Measurements from ENCODE around the gene RASD2. TPM values are rescaled to one million over a fixed set of nuclear protein-coding genes. Genes with fewer than 3 reads are reported as not detected.
A peak's percentile ranks its signal among the peaks of the same experiment; 100 is the strongest.

Gene RASD2
- polyA plus RNA-seq, 1 donor: 4.7 TPM

DNA sequence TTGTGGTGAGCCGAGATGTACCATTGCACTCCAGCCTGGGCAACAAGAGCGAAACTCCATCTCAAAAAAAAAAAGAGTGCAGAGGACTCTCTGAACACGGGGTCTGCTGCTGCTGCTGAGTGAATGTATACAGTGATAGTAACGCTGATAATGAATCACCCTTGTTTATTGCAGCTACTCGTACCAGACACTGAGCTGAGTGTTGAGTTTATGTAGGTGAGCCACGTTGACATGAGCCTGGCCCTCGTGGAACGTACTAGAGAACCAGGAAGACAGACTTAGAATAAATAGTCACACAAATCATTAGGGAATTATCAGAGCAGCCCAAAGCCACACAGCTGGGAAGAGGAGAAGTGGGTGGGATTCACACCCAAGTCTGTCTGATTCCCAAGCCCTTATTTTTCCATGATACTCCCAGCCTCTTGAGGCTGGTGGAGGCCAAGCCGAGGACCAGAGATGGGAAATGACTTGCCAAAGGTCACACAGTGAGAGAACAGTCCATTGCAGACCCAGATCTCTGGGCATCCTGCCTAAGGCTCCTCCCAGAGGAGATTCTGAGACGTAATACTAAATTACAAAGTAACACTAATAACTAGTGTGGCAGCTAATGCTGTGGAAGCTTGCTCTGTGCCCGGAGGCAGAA, 41.7 kb downstream of the RASD2 start:
- Histone ChIP-seq H3K4me3 (ENCODE audit: low read length) (no peak overlapping the region), H3K4me1 (ENCODE audit: control insufficient read depth, insufficient read depth, low read length) (no peaks in the 10 kb centered on the region), H3K27ac (ENCODE audit: low read length) (no peak overlapping the region), H3K36me3 (ENCODE audit: control insufficient read depth, insufficient read depth, low read length) (no peaks in the 10 kb centered on the region), H3K9me3 (ENCODE audit: control insufficient read depth, low read depth, low read length) (peaks cover 5% of the 10 kb centered on the region), H3K27me3 (ENCODE audit: control insufficient read depth, insufficient read depth, low read length) (no peaks in the 10 kb centered on the region)
- DNase-seq: no peak
- WGBS (ENCODE audit: insufficient coverage, low lambda C conversion rate): no CpG with 5 or more reads among the region's 11 CpGs

DNA sequence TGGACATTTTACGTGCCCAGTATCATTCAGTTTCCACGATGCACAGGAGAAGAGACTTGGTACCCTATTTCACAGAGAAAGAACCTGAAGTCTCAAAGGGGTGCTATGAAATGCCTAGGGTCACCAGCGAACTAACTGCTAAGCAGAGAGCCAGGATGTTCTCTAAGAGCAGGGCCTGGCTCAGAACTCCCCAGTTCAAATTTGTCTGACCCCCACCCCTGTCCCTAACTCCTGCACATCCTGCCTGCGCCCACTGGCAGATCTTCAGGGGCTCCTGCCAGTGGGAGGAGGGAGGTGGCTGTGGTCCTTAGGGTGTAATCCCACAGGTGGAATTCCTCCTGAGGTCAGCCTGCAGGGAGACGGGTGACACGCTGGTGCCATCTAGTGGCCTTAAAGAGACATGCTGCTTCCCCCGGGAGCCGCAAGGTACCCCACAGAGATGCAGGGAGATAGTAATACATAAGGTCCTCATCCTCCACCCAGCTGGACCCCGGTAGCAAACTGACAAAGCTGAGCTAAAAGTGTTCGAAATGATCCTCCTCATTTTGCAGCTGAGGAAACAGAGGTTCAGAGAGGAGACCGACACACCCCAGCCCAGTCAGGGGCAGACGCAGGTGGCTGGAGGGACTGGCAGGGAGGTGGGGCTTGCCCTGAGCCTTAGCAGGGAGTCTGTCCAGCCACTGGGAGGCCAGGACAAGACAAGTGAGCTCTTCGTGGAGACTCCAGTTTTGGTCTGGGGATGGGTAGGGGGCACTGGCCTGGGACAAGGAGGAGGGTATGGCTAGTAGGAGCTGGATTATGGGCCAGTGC, 42.4 kb downstream of the RASD2 start:
- WGBS (ENCODE audit: insufficient coverage, low lambda C conversion rate): no CpG with 5 or more reads among the region's 13 CpGs
- Histone ChIP-seq H3K27me3 (ENCODE audit: control insufficient read depth, insufficient read depth, low read length) (no peaks in the 10 kb centered on the region), H3K9me3 (ENCODE audit: control insufficient read depth, low read depth, low read length) (peaks cover 3% of the 10 kb centered on the region), H3K36me3 (ENCODE audit: control insufficient read depth, insufficient read depth, low read length) (no peaks in the 10 kb centered on the region), H3K4me3 (ENCODE audit: low read length) (no peak overlapping the region), H3K4me1 (ENCODE audit: control insufficient read depth, insufficient read depth, low read length) (no peaks in the 10 kb centered on the region), H3K27ac (ENCODE audit: low read length) (no peak overlapping the region)
- DNase-seq: peak; percentile 45 to 51

DNA sequence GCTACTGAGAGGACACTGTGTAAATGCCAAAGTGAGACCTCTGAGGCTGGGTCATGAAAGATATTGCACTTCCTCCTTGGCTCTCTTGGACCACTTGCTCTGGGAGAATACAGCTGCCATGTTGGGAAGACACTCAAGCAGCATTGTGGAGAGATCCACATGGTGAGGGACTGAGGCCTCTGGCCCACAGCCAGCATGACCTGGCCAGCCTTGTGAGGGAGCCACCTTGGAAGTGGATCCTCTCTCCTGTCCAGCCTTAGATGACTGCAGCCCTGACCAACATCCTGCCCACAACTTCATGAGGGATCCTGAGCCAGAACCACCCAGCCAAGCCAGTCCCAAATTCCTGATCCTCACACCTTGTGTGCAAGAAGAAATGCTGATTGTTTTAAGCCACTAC, 46.1 kb downstream of the RASD2 start:
- Histone ChIP-seq H3K4me1 (ENCODE audit: control insufficient read depth, insufficient read depth, low read length) (no peaks in the 10 kb centered on the region), H3K9me3 (ENCODE audit: control insufficient read depth, low read depth, low read length) (no peaks in the 10 kb centered on the region), H3K4me3 (ENCODE audit: low read length) (no peak overlapping the region), H3K27ac (ENCODE audit: low read length) (no peak overlapping the region), H3K27me3 (ENCODE audit: control insufficient read depth, insufficient read depth, low read length) (no peaks in the 10 kb centered on the region), H3K36me3 (ENCODE audit: control insufficient read depth, insufficient read depth, low read length) (no peaks in the 10 kb centered on the region)
- DNase-seq: no peak

DNA sequence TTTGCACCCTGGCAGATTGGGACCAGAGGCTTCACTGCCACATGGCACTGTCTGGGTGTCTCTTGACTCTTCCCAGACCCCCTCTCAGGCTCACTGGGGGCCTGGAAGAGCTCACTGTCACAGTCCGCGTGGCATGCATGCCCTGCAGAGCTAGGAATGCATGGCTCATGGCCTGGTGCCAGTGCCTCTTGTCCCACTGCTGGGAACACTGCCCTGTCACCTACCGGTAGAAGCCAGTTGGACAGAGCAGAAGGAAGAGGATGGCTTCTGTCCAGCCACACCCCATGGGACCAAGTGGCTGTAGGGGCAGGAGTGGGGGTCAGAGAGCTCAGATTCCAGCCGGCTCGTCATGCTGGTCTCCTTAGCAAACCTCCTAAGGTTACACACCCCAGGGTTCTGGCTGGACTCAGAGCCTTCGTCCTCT, 46.8 kb downstream of the RASD2 start:
- no peaks in the 10 kb centered on the region for H3K9me3 ChIP-seq (ENCODE audit: control insufficient read depth, low read depth, low read length)
- no peaks in the 10 kb centered on the region for H3K4me1 ChIP-seq (ENCODE audit: control insufficient read depth, insufficient read depth, low read length)
- no peak overlapping the region for H3K4me3 ChIP-seq (ENCODE audit: low read length)
- no peaks in the 10 kb centered on the region for H3K27me3 ChIP-seq (ENCODE audit: control insufficient read depth, insufficient read depth, low read length)
- WGBS (ENCODE audit: insufficient coverage, low lambda C conversion rate): no CpG with 5 or more reads among the region's 6 CpGs
- H3K27ac ChIP-seq (ENCODE audit: low read length): no peak overlapping the region
- no peak for DNase-seq
- H3K36me3 ChIP-seq (ENCODE audit: control insufficient read depth, insufficient read depth, low read length): no peaks in the 10 kb centered on the region

DNA sequence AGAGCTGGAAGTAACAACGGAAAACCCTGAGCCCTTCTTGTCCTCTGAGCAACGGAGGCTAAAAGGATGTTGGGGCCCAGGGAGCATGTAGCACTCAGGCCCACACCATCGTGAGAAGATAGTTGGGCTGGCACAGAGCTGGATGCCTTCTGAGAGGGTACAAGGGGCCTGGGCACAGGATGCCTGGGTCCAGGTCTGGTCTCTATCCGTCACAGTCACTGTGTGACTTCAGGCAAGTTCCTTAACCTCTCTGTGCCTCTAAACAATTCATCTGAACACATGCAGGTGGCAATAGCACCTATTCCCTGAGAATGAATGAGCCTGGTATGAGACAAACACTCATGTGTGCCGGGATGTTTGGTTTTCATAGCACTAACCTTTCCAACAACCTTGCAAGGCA, 47.3 kb downstream of the RASD2 start:
- Histone ChIP-seq H3K4me3 (ENCODE audit: low read length) (no peak overlapping the region), H3K27me3 (ENCODE audit: control insufficient read depth, insufficient read depth, low read length) (no peaks in the 10 kb centered on the region), H3K36me3 (ENCODE audit: control insufficient read depth, insufficient read depth, low read length) (no peaks in the 10 kb centered on the region), H3K4me1 (ENCODE audit: control insufficient read depth, insufficient read depth, low read length) (no peaks in the 10 kb centered on the region), H3K27ac (ENCODE audit: low read length) (no peak overlapping the region), H3K9me3 (ENCODE audit: control insufficient read depth, low read depth, low read length) (no peaks in the 10 kb centered on the region)
- 80% methylated on average over 1 of the region's 5 CpGs for WGBS (ENCODE audit: insufficient coverage, low lambda C conversion rate)
- no peak for DNase-seq

DNA sequence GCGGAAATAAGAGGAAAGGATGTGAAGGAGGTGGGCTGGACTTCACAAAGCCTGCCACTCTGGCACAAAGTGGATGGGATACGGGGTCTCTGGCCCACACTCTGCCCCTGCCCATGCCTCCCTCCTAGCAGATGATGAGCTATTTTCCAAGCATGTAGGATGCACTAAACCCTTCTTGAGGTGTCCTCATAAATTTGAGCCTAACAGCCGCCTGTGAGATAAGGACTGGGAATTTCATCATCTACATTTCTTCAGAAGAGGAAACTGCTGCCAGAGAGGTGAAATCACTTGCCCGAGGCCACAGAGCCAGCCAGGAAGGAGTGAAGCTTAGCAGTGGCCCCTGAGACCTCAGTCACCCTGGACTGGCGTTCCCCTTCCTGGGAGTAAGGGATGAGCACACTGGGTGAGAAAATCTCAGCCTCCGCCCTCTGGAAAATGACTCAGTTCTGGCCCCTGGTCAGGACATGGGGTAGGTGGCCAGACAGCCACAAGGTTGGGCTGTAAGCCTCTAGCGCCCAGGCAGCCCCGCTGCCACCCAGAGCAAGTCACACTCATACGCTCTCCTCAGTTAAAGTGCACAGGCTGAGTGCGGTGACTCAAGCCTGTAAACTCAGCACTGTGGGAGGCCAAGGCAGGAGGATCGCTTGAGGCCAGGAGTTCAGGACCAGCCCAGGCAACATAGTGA, 48.6 kb downstream of the RASD2 start:
- DNase-seq: no peak
- no CpG with 5 or more reads among the region's 11 CpGs for WGBS (ENCODE audit: insufficient coverage, low lambda C conversion rate)

DNA sequence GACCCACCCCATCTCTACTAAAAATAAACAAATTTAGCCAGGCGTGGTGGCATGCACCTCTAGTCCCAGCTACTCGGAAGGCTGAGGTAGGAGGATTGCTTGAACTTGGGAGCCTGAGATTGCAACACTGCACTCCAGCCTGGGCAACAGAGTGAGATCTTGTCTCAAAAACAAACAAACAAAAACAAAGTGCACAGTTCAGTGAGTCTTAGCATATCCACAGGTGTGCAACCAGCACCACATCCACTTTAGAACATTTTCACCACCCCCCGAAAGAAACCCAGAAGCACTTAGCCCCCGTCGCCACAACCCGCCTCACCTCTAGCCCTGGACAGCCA, 49.1 kb downstream of the RASD2 start:
- Histone ChIP-seq H3K27me3 (ENCODE audit: control insufficient read depth, insufficient read depth, low read length) (no peaks in the 10 kb centered on the region), H3K9me3 (ENCODE audit: control insufficient read depth, low read depth, low read length) (peaks cover 2% of the 10 kb centered on the region), H3K36me3 (ENCODE audit: control insufficient read depth, insufficient read depth, low read length) (no peaks in the 10 kb centered on the region), H3K4me3 (ENCODE audit: low read length) (no peak overlapping the region), H3K4me1 (ENCODE audit: control insufficient read depth, insufficient read depth, low read length) (no peaks in the 10 kb centered on the region), H3K27ac (ENCODE audit: low read length) (no peak overlapping the region)
- no peak for DNase-seq
- WGBS (ENCODE audit: insufficient coverage, low lambda C conversion rate): no CpG with 5 or more reads among the region's 6 CpGs

More for the DNA sequence above, 48.6 kb downstream of the RASD2 start:
- Histone ChIP-seq H3K4me3 (ENCODE audit: low read length) (no peak overlapping the region), H3K36me3 (ENCODE audit: control insufficient read depth, insufficient read depth, low read length) (no peaks in the 10 kb centered on the region), H3K27ac (ENCODE audit: low read length) (no peak overlapping the region), H3K27me3 (ENCODE audit: control insufficient read depth, insufficient read depth, low read length) (no peaks in the 10 kb centered on the region), H3K9me3 (ENCODE audit: control insufficient read depth, low read depth, low read length) (peaks cover under 1% of the 10 kb centered on the region), H3K4me1 (ENCODE audit: control insufficient read depth, insufficient read depth, low read length) (no peaks in the 10 kb centered on the region)

DNA sequence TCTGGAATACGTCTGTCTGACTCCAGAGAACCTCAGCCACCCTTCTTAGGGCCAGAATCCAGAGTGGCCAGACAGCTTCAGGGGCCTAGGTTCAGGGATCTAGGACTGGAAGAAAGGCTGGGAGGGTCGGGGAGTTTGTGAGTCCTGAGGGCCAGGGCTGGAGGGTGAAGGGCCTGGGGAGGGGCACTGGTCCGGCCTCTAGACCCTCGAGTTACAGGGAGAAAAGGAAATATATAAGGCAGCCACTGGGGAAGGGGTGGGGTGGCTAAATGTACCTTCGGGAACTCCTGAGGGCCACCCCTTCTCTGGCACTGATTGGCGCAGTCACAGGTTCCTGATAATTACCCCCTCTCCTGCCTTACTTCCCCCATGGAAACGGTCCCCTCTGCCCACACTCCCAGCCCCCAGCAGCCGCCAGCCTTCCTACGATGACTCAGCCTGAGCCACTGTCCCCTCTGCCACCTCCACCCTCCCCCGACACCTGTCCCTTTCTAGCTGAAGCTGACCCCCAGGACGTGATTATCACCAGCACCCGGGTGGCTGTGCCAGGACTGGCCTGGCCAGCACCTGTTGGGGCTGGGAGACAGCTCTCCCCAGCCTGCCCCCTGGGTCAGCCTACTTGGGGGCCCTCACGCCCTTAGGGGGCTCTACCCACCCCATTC, 50.1 kb downstream of the RASD2 start:
- Histone ChIP-seq H3K36me3 (ENCODE audit: control insufficient read depth, insufficient read depth, low read length) (no peaks in the 10 kb centered on the region), H3K27me3 (ENCODE audit: control insufficient read depth, insufficient read depth, low read length) (no peaks in the 10 kb centered on the region), H3K27ac (ENCODE audit: low read length) (no peak overlapping the region), H3K4me1 (ENCODE audit: control insufficient read depth, insufficient read depth, low read length) (no peaks in the 10 kb centered on the region), H3K9me3 (ENCODE audit: control insufficient read depth, low read depth, low read length) (peaks cover 2% of the 10 kb centered on the region), H3K4me3 (ENCODE audit: low read length) (no peak overlapping the region)
- WGBS (ENCODE audit: insufficient coverage, low lambda C conversion rate): no CpG with 5 or more reads among the region's 13 CpGs
- no peak for DNase-seq

DNA sequence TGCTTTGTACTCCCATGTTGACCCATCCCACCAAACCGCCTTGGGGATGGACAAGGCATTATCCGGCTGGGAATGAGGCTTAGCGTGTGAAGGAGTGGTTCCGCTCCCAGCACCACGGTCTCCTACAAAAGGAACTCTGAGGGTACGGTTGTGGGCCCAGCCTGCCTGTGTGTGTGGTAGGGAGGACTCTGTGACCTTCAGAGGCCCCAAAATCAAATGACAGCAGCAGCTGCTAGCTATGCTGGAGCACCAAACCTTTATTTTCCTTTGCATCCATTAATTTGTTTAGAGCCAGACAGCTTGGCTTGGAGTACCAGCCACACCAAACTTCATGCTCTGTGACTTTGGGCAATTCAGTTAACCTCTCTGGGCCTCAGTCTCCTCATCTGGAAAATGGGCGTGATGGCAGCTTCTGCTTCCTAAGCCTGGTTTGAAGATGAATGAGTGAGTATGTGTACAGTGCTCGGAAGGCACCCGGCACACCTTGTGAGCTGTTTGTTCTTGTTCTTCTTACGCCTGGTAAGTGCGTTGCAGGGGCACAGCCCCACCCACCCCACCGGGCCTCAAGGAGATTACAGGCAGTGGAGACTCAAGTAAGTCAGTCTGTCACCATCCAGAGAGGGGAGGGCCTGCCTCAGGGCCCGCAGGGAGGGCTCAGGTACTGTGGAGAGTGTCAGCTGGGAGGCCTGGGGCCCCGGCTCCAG, 51.2 kb downstream of the RASD2 start:
- H3K36me3 ChIP-seq (ENCODE audit: control insufficient read depth, insufficient read depth, low read length): no peaks in the 10 kb centered on the region
- H3K9me3 ChIP-seq (ENCODE audit: control insufficient read depth, low read depth, low read length): peaks cover 2% of the 10 kb centered on the region
- WGBS (ENCODE audit: insufficient coverage, low lambda C conversion rate): no CpG with 5 or more reads among the region's 14 CpGs
- H3K4me3 ChIP-seq (ENCODE audit: low read length): no peak overlapping the region
- H3K27ac ChIP-seq (ENCODE audit: low read length): no peak overlapping the region
- no peak for DNase-seq
- no peaks in the 10 kb centered on the region for H3K27me3 ChIP-seq (ENCODE audit: control insufficient read depth, insufficient read depth, low read length)
- H3K4me1 ChIP-seq (ENCODE audit: control insufficient read depth, insufficient read depth, low read length): no peaks in the 10 kb centered on the region

DNA sequence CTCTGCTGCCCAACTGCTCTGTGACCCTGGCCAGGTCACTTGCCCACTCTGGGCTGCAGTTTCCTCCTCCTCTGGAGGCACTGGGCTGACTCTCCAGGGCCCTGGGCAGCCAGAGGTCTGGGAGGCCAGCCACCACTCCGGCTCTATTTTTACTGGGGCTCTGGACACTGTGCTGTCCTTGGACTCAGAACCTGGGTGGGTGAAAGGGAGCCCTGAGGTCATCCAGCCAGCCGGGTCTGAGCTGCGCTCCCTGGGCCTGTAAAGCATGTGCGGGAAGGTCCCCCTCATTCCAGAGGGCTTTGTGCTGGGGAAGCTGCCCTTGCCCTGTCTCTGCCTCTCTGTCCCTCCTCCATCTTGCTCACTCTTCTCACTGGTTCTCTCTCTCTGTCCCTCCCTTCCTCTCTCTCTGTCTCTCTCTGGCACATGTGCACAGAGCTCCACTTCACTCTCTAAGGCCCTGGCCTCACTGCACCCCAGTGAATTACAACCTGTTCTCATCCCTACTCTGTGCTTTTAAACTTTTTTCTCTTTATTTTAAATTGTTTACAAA, 51.9 kb downstream of the RASD2 start:
- Histone ChIP-seq H3K27ac (ENCODE audit: low read length) (no peak overlapping the region), H3K4me3 (ENCODE audit: low read length) (no peak overlapping the region), H3K4me1 (ENCODE audit: control insufficient read depth, insufficient read depth, low read length) (no peaks in the 10 kb centered on the region), H3K36me3 (ENCODE audit: control insufficient read depth, insufficient read depth, low read length) (no peaks in the 10 kb centered on the region), H3K27me3 (ENCODE audit: control insufficient read depth, insufficient read depth, low read length) (no peaks in the 10 kb centered on the region), H3K9me3 (ENCODE audit: control insufficient read depth, low read depth, low read length) (peaks cover 2% of the 10 kb centered on the region)
- WGBS (ENCODE audit: insufficient coverage, low lambda C conversion rate): no CpG with 5 or more reads among the region's 4 CpGs
- no peak for DNase-seq

Measured in large intestine (tissue), 3 donors.